GM21423 (cell line): ENCODE measurements around the gene C17orf67.

ENCODE experiments used
- ATAC-seq: cut with Tn5 transposase; IDR thresholded peaks from one replicate; pipeline ENCODE4 v1.9.1; 2021; ENCODE audit warnings: mild to moderate bottlenecking, moderate library complexity; ENCODE audit not compliant: unreplicated experiment

The C17orf67 gene

DNA sequence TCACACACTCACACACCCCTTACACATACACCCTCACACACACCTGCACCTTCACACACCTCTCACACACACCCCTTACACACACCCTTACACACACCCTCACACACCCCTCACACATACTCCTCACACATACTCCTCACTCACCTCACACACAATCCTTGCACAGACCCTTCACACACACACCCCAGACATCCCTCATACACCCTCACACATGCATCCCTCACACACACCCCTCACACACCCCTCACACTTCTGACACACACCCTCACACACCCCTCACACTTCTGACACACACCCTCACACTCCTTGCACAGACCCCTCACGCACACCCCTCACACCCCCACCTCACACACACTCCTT lies 23.9 kb downstream of the C17orf67 start:
- ATAC-seq, result no peak

DNA sequence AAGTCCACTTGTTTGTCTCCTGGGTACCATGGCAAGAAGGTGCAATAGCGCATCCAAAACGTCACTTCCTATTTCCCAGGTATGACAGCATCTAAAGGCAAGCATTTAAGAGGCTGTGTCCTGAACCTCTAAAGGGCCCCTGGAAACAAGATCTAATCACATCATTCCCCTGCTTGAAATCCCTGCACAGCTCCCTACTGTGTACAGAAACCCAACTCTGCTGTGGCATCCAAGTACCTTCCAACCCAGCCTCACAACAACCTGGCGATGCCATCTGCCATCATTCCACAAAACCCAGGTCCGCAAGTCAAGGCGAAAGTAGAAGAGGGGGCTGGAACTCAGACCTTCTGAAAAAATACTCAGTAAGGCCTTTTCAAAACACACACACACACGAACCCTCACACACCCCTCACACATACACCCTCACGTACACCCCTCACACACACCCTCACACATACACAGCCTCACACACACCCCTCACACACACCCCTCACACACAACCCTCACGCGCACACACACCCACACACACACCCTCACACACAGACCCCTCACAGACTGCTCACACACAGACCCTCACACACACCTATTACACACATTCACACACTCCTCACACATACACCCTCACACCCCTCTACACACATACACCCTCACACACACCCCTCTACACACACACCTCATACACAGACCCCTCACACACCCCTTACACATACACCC lies 24.5 kb downstream of the C17orf67 start:
- ATAC-seq, result no peak

DNA sequence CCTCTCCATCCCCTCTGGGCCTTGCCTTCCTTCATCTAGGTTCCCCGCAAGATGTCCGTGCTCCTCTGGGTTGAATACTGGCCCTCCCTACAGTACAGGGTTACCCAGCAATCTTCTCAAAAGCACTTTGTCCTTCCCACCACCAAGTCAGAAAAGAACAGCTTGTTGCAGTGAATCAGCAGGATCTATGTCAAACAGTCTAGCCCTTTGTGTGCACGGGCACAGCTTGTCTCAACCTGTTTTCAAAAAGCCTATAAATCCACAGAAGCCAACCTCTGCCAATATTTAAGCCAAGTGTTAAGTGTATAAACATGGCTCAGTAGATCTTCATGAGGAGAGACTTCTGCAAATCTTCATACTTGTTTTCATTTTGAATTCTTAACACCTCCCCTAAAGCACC lies 25.2 kb downstream of the C17orf67 start:
- no peak for ATAC-seq

DNA sequence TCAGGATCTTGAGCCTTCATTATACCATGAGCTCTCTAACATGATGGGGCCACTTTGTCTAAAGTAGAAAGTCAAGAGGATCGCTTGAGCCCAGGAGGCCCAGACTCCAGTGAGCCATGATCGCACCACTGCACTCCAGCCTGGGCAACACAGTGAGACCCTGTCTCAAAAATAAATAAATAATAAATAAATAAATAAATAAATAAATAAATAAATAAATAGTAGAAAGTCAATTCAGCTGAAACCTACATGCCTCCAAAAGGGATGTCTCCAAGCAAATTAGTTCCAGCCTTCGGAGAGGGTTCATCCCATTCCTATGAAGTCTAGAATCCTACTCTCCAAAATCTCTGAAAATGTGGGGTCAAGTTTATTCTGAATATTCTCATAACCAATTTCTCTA lies 26.0 kb downstream of the C17orf67 start:
- no peak for ATAC-seq

DNA sequence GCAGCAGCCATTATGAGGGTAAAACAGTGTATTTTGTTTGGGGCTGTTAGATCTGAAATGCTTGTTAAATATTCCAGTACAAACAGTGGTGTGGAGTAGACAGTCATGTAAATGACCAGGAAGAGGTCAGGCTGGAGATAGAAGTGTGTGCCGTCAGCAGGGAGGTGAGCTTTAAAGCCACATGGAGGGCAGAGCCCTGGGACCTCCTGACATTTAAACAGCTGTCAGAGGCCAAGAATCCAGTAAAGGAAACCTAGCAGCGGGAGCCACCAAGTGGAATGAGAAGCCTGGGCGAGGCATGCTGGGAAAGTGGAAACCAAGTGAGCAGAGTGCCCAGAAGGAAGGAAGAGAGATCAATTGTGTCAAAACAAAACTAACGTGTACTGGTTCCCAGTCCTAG lies 26.8 kb downstream of the C17orf67 start:
- no peak for ATAC-seq

DNA sequence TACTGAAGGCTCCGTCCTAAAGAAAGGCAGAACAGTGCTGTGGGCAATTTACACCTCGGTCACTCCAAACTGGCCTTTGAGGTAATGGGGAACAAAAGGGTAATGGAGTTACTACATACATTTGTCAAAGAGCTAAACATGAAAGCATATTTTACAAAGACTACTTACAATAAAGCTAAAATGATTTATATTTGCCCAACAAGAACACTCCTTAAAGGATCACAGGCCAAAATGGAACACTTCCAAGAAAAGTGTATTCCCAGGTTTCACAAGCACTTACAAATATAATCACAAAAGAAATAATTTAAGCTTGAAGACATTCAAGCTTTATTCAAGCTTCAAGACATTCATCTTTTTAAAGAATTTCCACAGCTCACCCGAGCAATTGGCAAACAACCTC lies 29.3 kb downstream of the C17orf67 start:
- no peak for ATAC-seq

DNA sequence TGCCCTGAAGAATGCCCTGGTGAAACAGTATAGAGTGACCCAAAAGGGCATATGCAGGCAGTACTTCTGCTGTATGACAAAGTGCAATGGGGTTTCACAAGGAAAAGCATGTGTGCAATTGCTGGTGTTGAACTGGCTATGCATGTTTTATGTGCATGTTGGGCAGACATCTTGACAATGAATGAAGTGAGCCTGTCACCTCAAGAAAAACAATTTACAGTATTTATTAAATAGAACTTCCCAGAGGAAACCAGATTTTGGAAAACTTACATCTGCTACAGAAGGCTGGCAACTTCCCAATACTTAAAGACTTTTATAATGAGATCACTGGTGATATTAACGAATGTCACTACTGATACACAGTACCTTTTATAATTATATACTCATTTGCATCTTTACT lies 30.6 kb downstream of the C17orf67 start:
- ATAC-seq, result no peak

DNA sequence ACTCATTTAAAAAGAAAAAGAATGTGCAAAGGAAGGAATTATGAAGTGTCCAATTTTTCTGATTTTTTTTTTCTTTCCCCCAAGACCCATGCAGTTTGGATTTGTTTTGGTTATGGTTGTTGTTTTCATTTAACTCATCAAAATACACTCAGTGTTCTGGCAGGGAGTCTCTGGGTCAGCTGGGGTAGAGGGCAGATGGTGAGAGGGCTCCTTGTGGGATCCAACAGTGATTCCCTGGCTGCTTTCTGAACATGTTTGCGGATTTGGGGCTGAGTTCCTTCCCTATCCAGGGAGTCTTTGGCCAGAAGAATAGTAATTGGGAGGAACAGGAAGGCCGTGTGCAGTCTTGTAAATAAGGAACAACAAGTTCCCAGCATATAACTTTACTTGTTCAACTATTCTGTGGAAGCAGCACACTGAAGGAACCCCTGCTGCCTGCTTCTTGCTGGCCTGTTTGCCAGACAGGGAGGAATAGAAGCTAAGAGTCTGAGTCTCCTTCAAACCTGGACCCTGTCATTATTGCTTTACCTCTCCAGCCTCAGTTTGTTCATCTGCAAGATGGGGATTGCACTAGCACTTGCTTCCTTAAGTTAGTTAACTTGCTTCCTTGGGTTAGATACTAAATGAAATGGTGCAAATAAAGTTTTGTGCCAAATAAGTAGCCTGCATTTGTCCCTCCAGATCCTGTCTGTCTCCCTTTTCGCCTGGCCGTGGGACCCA lies 32.1 kb downstream of the C17orf67 start:
- ATAC-seq, result no peak

DNA sequence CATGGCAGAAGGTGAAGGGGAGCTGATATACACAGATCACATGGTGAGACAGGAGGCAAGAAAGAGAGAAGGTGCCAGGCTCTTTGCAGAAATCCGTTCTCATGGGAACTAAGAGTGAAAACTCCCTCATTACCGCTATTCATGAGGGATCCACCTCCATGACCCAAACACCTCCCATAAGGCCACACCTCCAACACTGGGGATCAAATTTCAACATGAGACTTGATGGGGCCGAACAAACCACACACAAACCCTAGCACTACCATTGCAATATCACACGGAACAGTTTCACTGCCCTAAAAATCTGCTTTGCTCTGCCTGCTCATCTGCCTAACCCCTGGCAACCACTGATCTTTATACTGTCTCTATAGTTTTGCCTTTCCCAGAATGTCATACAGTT lies 34.8 kb downstream of the C17orf67 start:
- ATAC-seq, result no peak

DNA sequence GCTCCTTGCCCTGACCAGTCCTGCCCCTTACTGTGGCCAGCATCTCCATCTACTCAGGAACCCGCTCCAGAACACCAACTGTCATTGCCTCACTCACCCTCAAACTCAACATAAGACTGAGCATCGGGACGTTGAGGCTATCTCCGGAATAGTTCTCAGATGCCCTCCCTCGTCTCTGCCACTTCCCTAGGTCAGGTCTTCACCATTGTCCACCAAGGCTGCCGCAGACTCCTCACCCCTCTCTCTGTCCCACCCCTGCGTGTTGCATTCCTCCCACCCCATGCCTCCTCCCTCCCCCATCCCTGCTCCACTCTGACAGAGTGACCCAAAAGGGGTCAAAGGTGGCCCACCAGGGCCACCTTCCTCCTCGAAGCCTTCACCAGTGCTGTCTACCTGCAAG lies 37.2 kb downstream of the C17orf67 start:
- ATAC-seq, result no peak

DNA sequence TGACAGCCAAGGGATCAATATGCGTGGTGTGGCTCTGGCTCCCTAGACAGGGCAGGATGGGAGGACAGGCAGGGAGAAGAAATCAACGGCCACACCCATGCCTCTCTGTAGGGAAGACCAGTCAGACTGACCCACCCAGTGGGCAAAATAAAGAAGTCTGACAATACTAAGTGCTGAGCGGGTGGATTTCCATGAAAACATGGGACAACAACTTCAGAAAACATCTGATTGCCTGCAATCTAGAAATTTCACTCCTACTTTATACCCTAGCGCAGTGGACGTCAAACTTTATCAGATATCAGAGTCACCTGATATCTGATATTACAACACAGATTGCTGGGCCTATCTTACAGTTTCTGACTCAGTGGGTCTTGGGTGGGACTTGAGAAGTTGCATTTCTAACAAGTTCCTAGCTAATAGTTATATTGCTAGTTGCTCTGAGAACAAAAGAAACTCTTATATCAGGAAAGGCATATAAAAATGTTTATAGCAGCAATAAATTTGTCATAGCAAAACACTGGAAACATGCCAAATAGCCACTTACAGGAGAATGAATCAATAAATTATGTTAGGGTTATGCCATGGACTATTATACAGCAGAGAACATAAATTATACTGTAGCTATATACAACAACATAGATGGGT lies 38.4 kb downstream of the C17orf67 start:
- no peak for ATAC-seq

DNA sequence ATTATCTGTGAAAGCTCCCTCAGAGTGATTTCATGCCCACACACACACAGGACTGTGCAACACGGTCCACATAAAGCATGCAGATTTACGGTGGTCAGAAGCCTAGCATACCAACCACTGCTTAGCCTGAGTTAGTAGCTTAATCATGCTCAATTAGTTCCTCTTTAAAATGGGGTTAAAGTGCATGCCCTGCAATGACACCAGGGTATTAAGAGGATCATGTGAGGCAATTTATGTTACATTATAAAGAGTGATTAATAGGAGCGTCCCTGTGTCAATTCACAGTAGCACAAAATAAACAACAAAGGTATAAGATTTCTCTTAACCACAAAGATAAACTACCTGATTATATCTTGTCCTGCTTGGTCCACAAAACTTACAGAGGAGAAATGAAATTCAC lies 39.8 kb downstream of the C17orf67 start:
- ATAC-seq, result no peak

DNA sequence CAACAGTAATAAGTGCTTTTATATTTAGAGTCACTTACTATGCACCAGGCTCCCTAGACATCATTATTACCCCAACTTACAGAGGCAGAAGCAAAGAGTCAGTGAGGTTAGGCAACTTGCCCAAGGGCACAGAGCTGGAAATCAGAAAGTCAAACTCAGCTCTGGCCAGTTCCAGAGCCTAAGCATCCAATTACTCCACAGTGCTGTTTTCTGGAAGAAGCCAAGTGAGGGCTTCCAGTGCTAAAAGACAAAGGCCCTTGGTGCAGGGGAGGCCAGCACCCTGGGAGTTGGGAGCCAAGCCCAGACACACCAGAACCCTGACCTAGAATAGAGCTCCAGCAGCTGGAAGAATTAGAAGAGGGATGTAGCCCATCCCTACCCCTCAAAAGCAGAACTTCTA lies 40.2 kb downstream of the C17orf67 start:
- ATAC-seq, result no peak

DNA sequence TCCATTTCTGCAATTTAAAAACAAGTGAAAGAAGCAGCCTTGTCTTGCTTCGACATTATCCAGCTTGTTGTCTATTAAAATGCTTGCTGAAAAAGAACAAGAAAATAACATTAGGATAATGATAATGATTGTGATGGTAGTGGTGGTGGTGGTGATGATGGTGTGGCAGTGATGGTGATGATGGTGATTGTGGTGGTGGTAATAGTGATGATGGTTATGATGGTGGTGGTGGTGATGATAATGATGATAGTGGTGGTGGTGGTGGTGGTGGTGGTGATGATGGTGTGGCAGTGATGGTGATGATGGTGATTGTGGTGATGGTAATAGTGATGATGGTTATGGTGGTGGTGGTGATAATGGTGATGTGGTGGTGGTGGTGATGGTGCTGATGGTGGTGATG lies 41.5 kb downstream of the C17orf67 start:
- no peak for ATAC-seq

DNA sequence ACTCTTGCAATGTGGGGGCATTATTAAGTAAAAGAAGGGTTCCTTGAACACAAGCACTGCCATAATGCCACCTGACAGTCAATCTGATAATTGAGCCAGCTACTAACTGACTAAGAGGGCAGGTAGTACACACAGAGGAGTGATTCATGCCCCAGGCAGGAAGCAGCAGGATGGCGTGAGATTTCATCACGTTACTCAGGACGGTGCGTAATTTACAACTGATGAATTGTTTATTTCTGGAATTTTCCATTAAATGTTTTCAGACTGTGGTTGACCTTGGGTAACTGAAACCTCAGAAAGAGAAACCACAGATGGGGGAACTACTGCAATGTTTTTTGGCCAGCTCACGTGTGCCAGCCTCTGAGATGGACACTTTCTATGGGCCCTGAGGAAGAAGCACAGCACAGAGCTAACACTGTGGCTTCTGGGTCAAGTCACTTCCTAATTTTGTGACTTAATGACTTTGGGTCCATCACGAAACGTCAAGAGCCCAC lies 46.7 kb downstream of the C17orf67 start:
- ATAC-seq, result peak; percentile 83

DNA sequence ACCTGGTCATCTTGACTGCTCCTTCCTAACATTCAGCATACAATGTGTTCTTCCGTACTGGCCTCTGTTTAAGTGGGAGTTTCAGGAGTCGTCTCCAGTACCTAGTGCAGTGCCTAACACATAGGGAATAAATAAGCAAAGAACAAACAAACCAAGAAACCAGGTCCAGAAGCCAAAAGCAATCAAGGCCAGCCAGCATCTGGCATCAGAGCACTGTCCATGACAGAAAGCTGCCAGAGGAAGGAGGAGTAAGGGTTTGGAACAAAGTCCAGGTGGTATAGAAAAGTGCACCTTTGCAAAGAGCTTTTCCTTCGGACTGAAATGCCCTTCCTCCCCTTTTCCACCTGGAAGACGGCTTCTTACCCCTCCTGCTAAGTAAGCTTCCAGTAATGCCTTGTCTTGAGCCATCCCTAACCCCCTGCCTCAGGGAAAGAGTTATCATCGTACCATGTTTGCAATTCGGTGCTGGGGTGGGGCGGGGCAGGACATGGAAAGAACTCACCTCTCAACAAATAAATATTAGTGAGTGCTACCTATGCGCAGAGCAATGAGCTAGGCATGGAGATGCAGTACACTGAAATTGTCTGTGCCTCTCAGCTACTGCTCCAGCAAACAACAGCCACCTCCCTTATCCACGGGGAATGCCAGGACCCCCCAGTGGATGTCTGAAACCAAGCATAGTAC lies 47.6 kb downstream of the C17orf67 start:
- no peak for ATAC-seq

DNA sequence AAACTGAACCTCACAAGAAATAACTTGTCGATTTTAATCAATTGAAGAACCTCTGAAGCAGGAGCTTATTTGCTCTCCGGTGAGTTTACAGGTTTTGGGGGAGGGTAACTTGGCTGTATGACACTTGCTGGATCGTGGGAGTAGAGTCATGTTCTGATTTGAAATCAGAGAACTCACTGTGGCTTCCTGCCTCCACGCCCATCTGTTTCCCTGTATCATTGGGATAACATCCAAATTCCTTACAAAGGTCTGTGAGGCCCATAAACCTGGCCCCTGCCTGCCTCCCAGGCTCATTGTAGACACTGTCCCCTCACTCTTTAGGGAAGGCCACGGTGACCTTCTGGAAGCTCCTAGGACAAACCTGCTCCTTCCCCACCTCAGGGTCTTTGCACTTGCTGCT lies 48.3 kb downstream of the C17orf67 start:
- no peak for ATAC-seq

DNA sequence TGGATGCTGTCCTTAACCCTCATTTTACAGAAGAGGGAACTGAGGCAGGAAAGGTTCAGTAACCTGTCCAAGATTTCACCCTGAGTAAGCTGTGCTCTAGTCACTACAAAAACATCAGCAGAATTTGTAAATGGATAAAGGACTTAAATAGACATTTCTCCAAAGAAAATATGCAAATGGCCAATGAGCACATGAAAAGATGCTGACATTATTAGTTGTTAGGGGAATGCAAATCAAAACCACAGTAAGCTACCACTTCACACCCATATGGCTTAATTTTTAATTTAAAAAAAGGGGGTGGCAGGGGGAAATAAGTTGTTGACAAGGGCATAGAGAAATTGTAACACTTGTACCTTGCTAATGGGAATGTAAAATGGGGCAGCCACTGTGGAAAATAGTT lies 51.4 kb downstream of the C17orf67 start:
- ATAC-seq, result no peak

DNA sequence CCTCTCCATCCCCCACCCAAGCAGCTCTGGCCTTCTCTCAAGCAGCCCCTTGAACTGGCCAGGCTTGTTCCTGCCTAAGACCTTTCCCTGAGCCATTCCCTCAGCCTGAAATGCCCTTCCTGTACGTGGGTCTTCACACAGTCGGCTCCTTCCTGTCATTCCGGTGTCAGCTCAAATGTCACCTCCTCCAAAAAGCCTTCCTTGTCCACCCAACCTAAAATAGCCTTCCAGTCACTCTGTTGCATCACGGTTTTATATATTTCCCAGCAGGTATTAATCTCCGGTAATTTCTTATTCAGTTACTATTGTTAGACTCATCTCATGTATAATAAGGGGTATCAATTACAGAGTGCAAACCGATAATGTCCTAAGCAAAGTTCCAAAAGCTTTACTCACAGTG lies 51.8 kb downstream of the C17orf67 start:
- ATAC-seq, result no peak

DNA sequence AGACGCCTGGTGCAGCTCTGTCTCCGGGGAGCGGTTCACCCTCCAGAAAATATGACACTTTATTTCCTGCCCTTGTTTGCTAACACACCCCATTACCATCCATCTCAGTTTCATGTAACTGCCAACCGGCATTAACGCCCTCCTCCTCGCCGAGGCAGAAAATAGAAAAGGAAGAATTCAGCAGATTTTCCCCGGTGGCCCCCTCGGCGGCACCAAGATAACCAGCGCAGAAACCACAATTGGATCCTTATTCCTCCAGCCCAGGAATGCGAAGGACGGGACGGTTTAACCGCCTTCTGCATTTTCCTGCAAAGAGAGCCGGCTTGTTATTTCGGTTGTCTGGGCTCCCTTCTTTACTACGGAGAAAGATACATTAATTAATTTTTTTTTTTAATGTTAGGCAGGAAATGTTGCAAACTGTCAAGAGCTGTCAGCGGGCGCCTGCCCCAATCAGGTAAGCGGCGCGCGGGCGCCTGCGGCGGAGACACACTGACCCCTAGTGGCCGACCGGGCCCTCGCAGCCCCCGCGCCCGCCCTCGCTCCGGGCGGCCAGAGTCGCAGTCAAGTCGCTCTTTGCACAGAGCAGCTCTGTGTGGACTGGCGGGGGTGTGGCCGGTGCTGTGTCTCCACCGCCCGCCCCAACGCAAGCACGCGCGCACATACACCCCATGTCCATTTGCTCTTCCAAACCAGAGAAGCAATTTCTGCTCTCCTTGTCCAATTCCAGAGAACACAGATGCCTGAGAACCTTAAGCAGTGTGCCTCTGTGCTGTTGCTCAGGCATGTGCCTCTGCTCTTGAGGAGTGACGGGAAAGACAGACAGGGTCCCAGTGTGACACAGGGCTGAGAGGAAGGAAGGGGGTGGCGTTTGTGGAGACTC lies 53.6 kb downstream of the C17orf67 start:
- ATAC-seq, result peak; percentile 92

DNA sequence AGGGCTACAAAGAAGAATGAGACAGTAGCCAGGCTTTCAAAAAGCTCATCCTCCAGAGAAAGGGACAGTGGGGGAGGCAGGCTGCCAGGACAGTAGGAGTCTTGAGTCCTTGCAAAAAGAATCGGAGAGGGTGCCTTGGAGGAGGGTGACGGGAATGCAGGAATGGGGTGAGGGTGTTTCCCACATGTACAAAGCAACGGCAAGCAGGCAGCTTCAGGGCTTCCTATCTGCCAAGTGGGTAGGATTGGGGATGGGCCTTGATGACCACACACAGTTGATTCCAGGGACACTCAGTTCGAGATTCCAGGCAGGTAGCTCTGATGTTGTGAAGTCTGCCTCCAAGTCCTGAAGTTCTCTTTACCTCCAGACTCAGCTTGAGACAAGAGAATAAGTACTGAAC lies 54.4 kb downstream of the C17orf67 start:
- ATAC-seq, result no peak
